Measurements from ENCODE around the gene USP36. TPM values are rescaled to one million over a fixed set of nuclear protein-coding genes. Genes with fewer than 3 reads are reported as not detected.
A peak's percentile ranks its signal among the peaks of the same experiment; 100 is the strongest.

The USP36 gene
- total and polyA plus RNA-seq, 8 donors = 29.2 to 53.7 (median 45.0) TPM

DNA sequence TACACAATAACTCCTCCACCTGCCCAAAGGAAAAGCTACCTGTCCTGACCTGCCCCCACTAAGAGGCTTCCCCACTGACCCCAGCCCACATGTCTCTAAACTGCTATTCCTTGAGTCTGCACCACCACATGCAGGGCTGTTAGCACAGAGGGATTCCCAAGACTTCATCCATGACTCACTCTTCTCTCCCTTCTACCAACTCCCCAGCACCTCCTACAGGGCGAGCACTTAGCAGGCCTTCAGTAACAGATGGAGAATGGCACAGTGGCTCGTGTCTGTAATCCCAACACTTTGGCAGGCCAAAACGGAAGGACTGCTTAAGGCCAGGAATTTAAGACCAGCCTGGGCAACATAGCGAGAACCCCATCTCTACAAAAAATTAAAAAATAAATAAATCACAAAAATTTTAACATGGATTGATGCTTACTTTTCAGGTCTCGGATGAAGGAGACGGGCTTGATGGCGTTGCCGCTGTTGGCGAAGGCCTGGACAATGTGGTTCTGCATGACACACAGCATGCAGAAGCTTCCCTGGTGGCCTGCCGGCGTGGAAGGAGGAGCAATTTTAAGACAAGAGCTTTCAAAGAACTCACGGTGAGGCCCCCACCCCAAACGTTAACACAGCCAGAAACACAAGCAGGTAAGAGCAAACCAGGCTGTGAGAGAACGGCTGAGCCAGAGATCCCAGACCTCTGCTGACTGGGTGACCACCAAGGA is 12.0 kb downstream of the USP36 start:
- H3K9me3 ChIP-seq = no peaks in the 10 kb centered on the region
- H3K36me3 ChIP-seq = peaks cover 0 to 100% of the 10 kb centered on the region in 2 donors
- DNase-seq (no peak), ATAC-seq (peak; percentile 16)
- no peak for TF ChIP-seq CTCF (IDR thresholded peaks at IDR 0.05)
- no peak overlapping the region for H3K27ac ChIP-seq
- intact Hi-C loops (cut with DNase I) = no loop called here
- no peak overlapping the region for H3K4me3 ChIP-seq
- H3K4me1 ChIP-seq = peaks cover 0 to 25% of the 10 kb centered on the region in 2 donors
- no peaks in the 10 kb centered on the region for H3K27me3 ChIP-seq

GRCh38 chr17:78826836-78827509 is 13.6 kb downstream of the USP36 start:
- ATAC-seq (peak; percentile 55), DNase-seq (peak in 2 of 4 donors; percentile 81 to 85)
- no peaks in the 10 kb centered on the region for H3K27me3 ChIP-seq
- H3K36me3 ChIP-seq = peaks cover 0 to 100% of the 10 kb centered on the region in 2 donors
- no peak for TF ChIP-seq CTCF (IDR thresholded peaks at IDR 0.05)
- H3K27ac ChIP-seq = peak overlapping the region in 1 of 2 donors; percentile 67
- intact Hi-C loops (cut with DNase I) = no loop called here
- H3K4me1 ChIP-seq = peaks cover 0 to 25% of the 10 kb centered on the region in 2 donors
- no peak overlapping the region for H3K4me3 ChIP-seq
- H3K9me3 ChIP-seq = no peaks in the 10 kb centered on the region

DNA sequence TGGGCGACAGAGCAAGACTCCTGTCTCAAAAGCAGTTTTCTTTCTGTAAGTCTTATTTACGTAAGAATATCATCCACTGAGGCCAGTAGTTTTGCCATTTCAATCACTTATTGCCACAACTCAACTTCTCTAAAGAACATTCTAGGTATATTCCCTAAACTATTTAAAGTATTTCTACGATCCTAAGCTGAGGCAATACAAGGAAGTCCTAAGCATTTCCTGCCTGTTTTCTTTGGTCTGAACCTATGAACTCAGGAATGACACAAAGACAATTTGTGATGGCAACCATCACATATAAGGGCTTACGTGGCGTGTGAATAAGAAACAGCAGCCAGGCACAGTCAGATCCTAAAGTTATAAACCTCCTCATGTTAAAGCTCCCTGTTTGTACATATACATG is 14.2 kb downstream of the USP36 start:
- intact Hi-C loops (cut with DNase I) = no loop called here
- Histone ChIP-seq H3K4me1 (peaks cover 0 to 25% of the 10 kb centered on the region in 2 donors), H3K36me3 (peaks cover 0 to 100% of the 10 kb centered on the region in 2 donors), H3K27me3 (no peaks in the 10 kb centered on the region), H3K4me3 (no peak overlapping the region), H3K27ac (peak overlapping the region in 1 of 2 donors; percentile 67), H3K9me3 (no peaks in the 10 kb centered on the region)
- no peak for TF ChIP-seq CTCF (IDR thresholded peaks at IDR 0.05)
- peak; percentile 42 for ATAC-seq
- no peak for DNase-seq

DNA sequence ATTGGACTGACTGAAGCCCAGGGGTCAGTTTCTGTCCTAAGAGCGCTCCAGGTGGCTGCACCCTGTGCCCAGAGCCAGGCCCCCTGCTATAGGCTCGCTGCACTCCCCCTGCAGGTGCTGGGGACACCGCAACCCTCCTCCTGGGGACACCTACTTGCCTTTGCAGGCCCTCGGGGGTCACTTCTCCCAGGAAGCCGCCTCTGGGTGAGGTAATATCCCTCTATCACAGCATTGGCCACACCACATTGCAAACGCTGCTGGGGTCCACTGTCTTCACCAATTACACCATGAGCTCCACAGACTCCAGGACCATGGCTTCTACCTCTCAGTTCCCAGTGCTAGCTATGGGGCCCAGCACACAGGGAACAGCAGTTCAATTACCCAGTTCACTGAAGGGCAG is 14.9 kb downstream of the USP36 start:
- peaks cover 0 to 100% of the 10 kb centered on the region in 2 donors for H3K36me3 ChIP-seq
- no peak for TF ChIP-seq CTCF (IDR thresholded peaks at IDR 0.05)
- no peak overlapping the region for H3K27ac ChIP-seq
- intact Hi-C loops (cut with DNase I) = no loop called here
- H3K27me3 ChIP-seq = no peaks in the 10 kb centered on the region
- peaks cover 0 to 25% of the 10 kb centered on the region in 2 donors for H3K4me1 ChIP-seq
- H3K9me3 ChIP-seq = no peaks in the 10 kb centered on the region
- no peak overlapping the region for H3K4me3 ChIP-seq
- ATAC-seq = no peak
- DNase-seq = no peak

DNA sequence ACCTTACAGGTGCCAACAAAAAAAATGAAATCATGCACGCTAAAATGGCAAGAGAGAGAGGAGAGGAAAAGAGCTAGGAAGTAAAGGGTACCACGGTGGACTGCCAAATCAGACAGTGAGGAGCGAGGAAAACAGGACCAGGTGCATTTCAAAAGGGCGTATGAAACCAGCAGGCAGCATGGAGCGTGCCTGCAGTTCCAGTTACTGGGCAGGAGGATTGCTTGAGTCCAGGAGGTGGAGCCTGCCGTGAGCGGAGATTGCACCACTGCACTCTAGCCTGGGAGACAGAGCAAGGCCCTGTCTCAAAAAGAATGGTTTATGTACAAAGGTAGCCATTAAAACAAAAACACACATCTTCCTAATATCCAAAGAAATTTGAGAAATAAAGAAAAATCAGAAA is 16.4 kb downstream of the USP36 start:
- DNase-seq (no peak), ATAC-seq (no peak)
- Histone ChIP-seq H3K36me3 (peaks cover 0 to 100% of the 10 kb centered on the region in 2 donors), H3K27ac (no peak overlapping the region), H3K4me3 (no peak overlapping the region), H3K27me3 (no peaks in the 10 kb centered on the region), H3K9me3 (no peaks in the 10 kb centered on the region), H3K4me1 (peaks cover 0 to 28% of the 10 kb centered on the region in 2 donors)
- TF ChIP-seq CTCF (IDR thresholded peaks at IDR 0.05) = no peak
- intact Hi-C loops (cut with DNase I) = no loop called here

Measured in left lung (tissue), 10 donors.